ENCODE data around the gene ATG12.
A peak's percentile ranks its signal among the peaks of the same experiment; 100 is the strongest.
"Not testable (repeated sequence)": the region's sequence is repeated elsewhere in the genome, so short reads cannot be mapped to it uniquely, and the experiment has no call there.

Gene ATG12

DNA sequence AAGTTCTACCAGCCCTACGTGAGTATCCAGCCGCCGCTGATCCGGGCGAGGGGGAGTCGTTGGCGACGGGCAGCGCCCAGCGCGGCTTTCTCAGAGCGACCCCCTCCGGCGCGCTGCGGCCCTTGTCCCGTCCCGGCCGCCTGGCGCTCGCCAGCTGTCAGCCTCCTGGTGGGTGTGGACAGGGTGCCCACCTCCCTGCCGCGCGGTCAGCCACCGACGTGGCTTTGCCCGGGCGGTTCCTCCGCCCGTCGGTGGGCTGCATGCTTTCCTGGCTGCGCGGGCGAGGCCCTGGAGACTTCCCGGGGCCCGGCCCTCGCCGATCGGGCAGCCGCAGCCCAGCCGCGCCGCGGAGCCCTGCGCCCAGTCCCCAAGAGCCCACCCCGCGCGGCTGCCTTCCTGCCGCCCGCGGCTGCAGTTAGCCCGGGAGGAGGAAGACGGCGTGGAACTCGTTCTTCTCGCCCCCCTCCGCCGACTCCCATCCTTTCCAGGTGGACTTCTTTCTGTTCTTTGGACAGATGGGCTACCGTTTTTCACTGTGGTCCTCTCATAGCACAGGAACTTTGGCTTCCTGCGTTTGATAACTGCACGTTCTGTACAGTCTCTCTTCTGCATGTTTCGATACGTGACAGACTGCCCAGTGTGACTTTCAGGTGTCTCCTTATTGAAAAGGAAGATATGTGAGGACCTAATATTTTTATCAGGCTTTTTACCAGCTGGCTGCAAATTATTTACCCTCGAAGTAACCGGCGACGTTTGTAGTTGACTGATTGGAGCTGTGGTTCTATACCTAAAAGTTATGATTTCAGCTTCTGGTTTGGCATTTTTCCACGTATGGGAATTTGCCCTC lies 947 bp upstream of the ATG12 start:
- peak; percentile 12 to 25 for DNase-seq

- no peak for DNase-seq
Observed at GRCh38 chr5:115840873-115841272, 492 bp downstream of the ATG12 start.

DNA sequence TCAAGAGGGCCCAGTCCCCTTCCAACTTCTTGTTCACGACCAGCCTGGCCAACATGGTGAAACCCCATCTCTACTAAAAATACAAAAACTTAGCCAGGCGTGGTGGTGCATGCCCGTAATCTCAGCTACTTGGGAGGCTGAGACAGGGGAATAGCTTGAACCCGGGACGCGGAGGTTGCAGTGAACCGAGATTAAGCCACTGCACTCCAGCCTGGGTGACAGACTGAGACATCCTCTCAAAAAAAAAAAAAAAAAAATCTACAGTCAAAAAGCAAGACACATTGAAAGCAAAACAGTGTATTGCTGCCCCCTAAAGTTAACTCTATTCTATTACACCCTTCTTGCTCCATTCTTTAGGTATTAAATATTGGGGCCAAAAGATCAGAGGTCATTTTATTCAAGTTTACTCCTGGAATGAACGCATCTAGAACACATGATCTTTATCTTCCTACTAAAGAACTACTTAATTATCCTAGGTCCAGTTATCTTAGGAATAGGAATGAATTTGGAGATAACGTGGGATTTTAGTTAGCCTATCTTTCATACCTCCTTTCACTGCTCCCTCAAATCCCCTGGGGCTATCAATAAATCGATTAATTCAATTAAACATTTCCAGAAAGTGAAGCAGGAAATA lies 2.4 kb downstream of the ATG12 start:
- DNase-seq = peak in 1 of 2 donors; percentile 11

GRCh38 chr5:115835481-115835880 lies 5.9 kb downstream of the ATG12 start:
- no peak for DNase-seq

DNA sequence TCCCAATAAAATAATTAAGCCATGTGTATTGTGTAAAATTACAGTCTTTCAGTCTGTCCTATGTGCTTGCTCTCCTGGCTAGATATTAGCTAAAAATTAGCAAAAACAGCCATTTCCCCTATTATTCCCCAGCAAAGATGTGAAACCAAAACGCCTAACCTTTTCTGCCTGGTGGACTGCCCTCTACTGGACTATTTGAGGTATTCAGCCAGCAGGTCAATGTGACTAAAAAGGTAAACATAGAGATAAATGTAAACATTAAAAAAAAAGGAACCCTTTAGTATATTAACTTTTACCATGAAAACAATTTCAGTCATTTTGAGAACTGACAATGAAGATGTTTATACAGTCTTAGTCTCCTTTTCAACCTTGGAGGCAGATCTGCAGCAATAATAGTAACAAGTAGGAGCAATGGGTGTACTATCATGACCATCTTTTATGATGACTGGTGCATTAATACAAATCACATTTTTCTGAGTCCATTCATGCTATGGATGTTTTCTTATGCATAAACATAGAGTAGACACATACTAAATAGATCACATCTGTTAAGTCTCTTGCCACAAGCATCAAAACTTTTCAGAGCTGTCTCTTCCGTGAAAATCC lies 10.1 kb downstream of the ATG12 start:
- peak in 1 of 2 donors; percentile 20 for DNase-seq

DNA sequence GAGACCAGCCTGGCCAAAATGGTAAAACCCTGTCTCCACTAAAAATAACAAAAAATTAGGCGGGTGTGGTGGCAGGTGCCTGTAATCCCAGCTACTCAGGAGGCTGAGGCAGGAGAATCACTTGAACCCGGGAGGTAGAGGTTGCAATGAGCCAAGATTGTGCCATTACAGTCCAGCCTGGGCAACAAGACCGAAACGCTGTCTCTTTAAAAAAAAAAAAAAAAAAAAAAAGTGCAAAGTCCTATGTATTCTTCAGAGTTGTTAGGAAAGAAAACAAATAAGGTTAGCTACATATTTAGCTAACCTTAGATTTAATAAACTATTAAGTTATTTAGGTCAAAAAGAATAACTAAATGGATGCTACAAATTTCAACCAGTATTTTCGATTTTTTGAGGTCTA lies 11.5 kb downstream of the ATG12 start:
- no peak for DNase-seq

DNA sequence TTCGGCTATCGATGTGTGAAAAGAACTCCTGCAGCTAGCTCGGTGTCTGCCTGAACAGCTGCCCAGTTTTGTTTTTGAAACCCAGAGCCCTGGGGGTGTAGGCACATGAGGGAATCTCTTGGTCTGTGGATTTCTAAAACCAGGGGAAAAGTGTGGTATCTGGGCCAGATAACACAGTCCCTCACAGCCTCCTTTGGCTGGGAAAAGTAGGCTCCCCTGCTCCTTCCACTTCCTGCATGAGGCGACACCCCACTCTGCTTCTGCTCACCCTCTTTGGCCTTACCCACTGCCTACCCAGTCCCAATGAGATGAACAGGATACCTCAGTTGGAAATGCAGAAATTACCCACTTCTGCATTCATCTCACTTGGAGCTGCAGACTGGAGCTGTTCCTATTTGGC lies 15.4 kb downstream of the ATG12 start:
- no peak for DNase-seq

GRCh38 chr5:115824983-115825382 lies 16.4 kb downstream of the ATG12 start:
- not testable (repeated sequence) for DNase-seq

- DNase-seq = no peak
Observed at GRCh38 chr5:115820846-115821245, 20.5 kb downstream of the ATG12 start.

DNA sequence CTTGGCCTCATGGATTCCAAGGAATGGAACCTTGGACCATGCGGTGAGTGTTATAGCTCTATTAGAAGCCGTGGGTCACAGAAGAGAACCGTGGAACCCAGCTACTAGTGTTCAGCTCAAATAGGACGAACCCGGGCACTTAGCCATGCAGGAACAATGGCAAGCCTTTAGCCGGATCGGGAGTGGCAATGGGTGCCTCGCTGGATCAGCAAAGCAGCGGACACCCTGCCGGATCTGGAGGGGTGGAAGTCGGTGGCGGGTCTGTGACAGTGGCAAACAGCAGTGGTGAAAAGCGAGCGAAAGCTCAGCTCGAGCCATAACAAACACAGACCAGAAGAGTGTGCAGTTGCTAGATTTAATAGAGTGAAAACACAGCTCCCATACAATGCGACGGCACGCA lies 22.5 kb downstream of the ATG12 start:
- no peak for DNase-seq

- DNase-seq = no peak
Observed at GRCh38 chr5:115817386-115817785, 24.0 kb downstream of the ATG12 start.

- DNase-seq = peak in 1 of 2 donors; percentile 4
Observed at GRCh38 chr5:115816226-115817081, 24.9 kb downstream of the ATG12 start, which contains the start of gene CDO1. TSS of gene CDO1 (minus strand) at chr5:115816659. CDS start at chr5:115816397, 262 bp downstream.

DNA sequence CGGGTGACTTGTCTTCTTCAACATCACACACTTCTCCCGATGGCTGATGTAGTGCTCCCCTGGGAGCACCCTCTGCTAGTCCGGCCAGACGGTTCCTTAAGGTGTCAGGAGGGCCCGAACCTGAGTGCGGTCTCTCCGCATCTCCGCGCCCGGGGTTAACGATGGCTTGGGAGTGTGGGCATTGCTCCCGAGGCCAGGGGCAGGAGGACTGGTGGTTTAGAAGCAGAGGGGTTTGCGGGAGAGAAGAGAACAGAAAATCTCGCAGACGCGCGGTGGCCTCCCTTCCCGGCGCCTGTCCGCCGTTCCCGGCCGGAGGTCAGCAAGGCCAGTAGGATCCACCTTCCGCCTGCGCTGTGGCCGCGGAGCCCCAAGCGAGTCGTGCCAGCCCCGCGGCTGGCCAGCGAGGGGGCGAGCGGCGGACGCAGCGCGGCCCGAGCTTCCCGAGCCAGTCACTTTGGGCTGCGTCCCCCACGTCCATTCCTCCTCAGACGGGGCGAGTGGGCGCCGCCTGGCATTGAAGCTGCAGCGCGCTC lies 25.6 kb downstream of the ATG12 start:
- no peak for DNase-seq

DNA sequence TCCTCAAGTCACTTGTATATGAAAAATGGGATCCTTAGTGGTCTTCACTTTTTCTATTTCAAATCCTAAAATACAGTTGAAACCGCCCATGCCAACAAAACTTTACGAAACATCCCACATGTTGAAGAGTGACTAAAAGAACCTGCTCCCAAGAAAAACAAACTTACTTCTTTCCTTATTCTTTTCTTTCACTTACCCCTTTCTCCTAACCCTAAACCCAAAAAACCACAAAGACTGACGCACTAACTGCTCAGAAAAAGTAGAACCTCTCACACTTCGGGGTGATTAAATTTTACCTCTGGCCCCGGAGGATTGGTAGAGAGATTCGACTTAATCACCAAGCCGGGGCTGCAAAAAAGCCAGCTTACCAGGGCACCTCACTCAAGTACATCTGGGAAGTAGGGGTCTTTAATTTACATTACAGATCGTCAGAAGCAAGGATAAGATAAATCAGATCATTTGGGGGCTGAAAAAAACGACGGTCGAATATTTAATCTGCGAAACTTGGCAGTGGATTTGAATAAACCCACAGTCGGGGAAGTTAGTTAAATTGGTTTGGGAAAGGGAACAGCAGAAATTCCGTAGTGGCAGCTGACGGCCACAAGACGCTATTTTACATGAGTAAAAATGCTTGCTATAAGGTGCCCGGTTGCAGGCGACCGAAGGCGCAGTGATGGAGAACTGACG lies 26.2 kb downstream of the ATG12 start:
- DNase-seq = no peak

DNA sequence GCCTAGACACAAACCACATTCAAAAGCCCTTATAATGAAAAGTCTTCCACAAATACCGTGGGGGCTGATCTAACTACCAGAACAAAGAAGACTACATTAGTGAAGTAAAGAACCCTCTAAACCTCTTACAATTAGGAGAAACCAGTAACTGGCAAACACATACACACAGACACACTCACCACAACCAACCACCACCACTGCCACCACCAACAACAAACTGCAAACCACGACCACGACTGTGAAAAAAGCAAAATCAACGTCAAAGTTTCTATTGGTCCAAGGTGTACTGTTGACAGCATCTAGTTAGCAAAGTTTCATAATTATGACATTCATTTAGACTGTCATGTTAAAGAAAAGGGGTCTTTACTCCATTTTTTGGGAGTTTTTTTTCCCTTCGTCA lies 27.6 kb downstream of the ATG12 start:
- no peak for DNase-seq

DNA sequence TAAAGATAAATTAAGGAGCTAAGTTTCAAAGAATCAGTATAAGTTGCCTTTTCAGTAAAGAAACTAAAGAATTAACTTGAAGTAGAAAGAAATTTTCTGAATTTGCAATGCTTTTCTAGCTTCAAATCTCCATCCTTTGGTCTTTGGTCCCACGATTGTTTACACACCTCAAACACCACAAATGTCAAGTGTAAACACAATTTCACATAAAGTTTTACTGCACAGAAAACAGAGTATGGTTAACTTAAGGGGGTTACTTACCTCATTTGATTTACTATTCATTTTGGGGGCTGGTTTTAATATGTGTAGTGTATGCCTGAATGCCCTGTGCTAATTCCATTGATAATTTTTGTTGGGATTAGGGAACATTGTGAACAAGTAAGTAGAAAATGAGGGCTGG lies 29.0 kb downstream of the ATG12 start:
- DNase-seq = no peak

GRCh38 chr5:115811406-115811805 lies 30.0 kb downstream of the ATG12 start:
- no peak for DNase-seq

DNA sequence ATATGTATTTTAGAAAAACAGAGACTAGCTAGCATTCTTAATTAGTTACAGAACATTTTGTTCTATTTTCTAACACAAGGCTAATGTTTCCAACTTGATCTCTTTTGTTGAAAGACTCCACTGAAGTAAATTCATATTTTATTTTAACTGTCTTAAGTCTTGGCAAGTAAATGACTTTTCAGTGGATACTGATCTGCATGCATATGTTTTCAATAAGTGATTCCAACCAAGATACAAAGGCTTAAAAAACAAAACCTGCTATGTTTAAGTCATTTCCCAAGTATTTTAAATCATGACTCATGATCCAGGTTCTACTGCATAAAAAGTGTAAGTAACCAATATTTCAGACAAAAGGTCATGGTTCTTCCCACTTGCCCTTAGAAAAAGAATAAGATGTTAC lies 30.6 kb downstream of the ATG12 start:
- no peak for DNase-seq

DNA sequence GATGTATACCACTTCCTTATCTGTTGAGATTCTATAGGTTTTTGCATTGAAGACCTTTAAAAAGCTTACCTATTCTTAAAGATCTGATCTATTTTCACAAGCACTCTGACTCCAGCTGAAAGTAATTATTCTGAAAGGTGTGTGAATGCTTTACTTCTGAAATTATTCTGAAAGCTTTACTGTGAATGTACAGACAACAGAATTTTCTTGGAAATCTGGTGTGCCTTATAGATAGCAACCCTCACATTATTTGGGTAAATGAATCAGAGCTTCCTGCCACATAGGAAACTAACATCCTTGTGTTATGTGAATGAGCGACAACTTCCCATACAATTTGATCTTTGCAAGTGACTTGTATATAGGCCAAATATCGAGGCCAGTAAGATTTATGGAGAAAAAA lies 31.4 kb downstream of the ATG12 start:
- DNase-seq = no peak

- DNase-seq = not testable (repeated sequence)
Observed at GRCh38 chr5:115808066-115808465, 33.3 kb downstream of the ATG12 start.

DNA sequence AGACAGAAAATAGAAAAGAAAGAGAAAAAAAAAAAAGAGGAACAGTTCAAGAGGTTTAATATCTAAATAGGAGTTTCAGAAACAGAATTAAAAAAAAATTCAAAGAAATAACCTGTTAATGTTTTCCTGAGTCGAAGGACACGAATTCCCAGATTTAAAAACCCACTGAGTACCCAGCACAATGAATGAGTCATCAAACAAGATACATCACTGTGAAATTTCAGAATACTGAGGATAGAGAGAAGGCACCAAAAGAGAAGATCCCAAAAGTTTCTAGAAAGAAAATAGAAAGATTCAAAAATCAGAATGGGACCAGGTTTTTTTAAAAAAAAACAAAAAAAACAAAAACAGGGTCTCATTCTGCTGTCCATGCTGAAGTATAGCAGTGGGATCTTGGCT lies 33.7 kb downstream of the ATG12 start:
- DNase-seq = no peak
